Tibial nerve (tissue), 4 donors: ENCODE data around the gene MYL12A.

Source experiments
- EP300 ChIP-seq, 2 donors: sonication (generic); formaldehyde crosslinking; IDR thresholded peaks; one replicate each; pipeline ENCODE4 v1.6.1; 2017; ENCODE audit warnings: antibody characterized with exemption in 2 of 2, mild to moderate bottlenecking in 1 of 2
- POLR2A ChIP-seq, 2 donors: fragments of 450-650 bp; IDR thresholded peaks; one replicate each; pipeline ENCODE4 v1.6.1; 2017; ENCODE audit warnings: antibody characterized with exemption in 2 of 2, mild to moderate bottlenecking in 2 of 2, moderate library complexity in 2 of 2
- TF ChIP-seq, protein P1 (sequence below), 5 experiments: fragments of 200-600 bp in 3 of 5; fragments of 450-650 bp in 2 of 5; sonication (generic) in 3 of 5; IDR thresholded peaks; one replicate each; pipeline ENCODE4 v1.5.1; 2016 to 2019; ENCODE audit warnings: antibody characterized with exemption in 5 of 5, mild to moderate bottlenecking in 3 of 5, moderate library complexity in 2 of 5

DNA sequence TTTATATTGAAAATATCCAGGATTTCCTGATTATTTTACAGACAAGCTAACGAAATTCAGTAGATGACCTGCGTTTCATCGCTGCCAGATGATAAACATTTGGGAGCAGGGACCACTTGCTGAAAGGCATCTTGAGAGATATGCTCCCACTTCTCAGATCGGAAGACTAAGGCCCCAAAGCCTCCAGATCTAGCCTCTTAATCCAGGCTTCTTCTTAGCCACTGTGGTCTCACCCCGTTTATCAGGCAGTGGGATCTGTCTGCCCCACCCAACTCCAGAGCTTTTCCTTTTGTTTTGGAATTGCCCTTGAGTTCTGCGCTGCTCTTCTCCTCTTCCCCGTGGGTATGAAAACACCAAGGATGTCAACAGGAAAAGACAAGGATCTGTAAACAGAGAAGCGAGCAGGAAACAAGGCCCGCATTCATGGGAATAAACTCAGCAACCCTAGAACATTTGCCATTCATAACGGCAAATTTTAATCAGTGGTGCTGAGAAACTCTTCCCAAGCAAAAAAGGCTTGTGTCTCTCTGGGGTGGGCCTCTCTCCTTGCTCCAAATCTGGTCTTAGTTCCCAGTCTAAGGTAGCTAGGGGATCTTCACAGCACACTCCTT is 35.8 kb downstream of the MYL12A start:
- TF ChIP-seq, protein P1, sequence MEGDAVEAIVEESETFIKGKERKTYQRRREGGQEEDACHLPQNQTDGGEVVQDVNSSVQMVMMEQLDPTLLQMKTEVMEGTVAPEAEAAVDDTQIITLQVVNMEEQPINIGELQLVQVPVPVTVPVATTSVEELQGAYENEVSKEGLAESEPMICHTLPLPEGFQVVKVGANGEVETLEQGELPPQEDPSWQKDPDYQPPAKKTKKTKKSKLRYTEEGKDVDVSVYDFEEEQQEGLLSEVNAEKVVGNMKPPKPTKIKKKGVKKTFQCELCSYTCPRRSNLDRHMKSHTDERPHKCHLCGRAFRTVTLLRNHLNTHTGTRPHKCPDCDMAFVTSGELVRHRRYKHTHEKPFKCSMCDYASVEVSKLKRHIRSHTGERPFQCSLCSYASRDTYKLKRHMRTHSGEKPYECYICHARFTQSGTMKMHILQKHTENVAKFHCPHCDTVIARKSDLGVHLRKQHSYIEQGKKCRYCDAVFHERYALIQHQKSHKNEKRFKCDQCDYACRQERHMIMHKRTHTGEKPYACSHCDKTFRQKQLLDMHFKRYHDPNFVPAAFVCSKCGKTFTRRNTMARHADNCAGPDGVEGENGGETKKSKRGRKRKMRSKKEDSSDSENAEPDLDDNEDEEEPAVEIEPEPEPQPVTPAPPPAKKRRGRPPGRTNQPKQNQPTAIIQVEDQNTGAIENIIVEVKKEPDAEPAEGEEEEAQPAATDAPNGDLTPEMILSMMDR (IDR thresholded peaks at IDR 0.05), result no peak
- TF ChIP-seq EP300 (IDR thresholded peaks at IDR 0.05), result no peak
- no peak for TF ChIP-seq POLR2A (IDR thresholded peaks at IDR 0.05)
